ENCODE results near the gene ZBTB12.
A peak's percentile ranks its signal among the peaks of the same experiment; 100 is the strongest.
"Not testable (repeated sequence)": the region's sequence is repeated elsewhere in the genome, so short reads cannot be mapped to it uniquely, and the experiment has no call there.

The ZBTB12 gene

GRCh38 chr6:31911826-31912585 lies 10.1 kb upstream of the ZBTB12 start:
- no peak overlapping the region for H3K4me3 ChIP-seq (replicated peaks; ENCODE audit: low read depth, low read length)
- TF ChIP-seq, protein P1, sequence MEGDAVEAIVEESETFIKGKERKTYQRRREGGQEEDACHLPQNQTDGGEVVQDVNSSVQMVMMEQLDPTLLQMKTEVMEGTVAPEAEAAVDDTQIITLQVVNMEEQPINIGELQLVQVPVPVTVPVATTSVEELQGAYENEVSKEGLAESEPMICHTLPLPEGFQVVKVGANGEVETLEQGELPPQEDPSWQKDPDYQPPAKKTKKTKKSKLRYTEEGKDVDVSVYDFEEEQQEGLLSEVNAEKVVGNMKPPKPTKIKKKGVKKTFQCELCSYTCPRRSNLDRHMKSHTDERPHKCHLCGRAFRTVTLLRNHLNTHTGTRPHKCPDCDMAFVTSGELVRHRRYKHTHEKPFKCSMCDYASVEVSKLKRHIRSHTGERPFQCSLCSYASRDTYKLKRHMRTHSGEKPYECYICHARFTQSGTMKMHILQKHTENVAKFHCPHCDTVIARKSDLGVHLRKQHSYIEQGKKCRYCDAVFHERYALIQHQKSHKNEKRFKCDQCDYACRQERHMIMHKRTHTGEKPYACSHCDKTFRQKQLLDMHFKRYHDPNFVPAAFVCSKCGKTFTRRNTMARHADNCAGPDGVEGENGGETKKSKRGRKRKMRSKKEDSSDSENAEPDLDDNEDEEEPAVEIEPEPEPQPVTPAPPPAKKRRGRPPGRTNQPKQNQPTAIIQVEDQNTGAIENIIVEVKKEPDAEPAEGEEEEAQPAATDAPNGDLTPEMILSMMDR (IDR thresholded peaks at IDR 0.05; ENCODE audit: low read length, missing control alignments): no peak
- DNase-seq (ENCODE audit: low read depth): no peak

- H3K4me3 ChIP-seq (replicated peaks; ENCODE audit: low read depth, low read length): not testable (repeated sequence)
Observed at GRCh38 chr6:31909298-31909697, 7.4 kb upstream of the ZBTB12 start.

DNA sequence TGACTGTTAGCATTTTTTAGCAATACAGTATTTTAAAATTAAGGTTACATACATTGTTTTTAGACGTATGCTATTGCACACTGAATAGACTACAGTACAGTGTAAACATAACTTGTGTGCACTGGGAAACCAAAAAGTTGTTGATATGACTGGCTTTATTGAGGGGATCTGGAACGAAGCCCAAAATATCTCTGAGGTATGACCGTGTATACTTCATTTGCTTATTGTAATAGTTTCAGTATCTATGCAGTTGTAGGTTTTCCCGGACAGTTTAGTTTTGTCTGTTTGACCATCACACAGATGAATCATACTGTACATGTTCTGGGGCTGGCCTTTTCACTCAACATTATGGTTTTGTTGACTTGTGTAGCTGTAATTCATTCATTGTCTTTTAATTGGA lies 6.9 kb upstream of the ZBTB12 start:
- peak; percentile 50 for DNase-seq (ENCODE audit: low read depth)
- TF ChIP-seq, protein P1 (IDR thresholded peaks at IDR 0.05; ENCODE audit: low read length, missing control alignments): no peak
- no peak overlapping the region for H3K4me3 ChIP-seq (replicated peaks; ENCODE audit: low read depth, low read length)

More at GRCh38 chr6:31909298-31909697, 7.4 kb upstream of the ZBTB12 start:
- DNase-seq (ENCODE audit: low read depth): not testable (repeated sequence)

DNA sequence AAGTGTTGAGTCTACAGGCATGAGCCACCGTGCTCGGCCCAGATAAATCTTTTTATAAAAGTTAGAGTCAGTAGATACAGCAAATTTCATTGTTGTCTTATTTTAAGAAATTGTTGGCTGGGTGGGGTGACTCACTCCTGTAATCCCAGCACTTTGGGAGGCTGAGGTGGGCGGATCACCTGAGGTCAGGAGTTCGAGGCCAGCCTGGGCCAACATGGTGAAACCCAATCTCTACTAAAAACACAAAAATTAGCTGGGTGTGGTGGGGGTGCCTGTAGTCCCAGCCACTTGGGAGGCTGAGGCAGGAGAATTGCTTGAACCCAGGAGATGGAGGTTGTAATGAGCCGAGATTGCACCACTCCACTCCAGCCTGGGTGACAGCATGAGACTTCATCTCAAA lies 6.4 kb upstream of the ZBTB12 start:
- DNase-seq (ENCODE audit: low read depth); H3K4me3 ChIP-seq (replicated peaks; ENCODE audit: low read depth, low read length): not testable (repeated sequence)

- TF ChIP-seq, protein P1 (IDR thresholded peaks at IDR 0.05; ENCODE audit: low read length, missing control alignments): no peak
- no peak overlapping the region for H3K4me3 ChIP-seq (replicated peaks; ENCODE audit: low read depth, low read length)
- peak; percentile 96 for DNase-seq (ENCODE audit: low read depth)
Observed at GRCh38 chr6:31907158-31907813, 5.4 kb upstream of the ZBTB12 start.

DNA sequence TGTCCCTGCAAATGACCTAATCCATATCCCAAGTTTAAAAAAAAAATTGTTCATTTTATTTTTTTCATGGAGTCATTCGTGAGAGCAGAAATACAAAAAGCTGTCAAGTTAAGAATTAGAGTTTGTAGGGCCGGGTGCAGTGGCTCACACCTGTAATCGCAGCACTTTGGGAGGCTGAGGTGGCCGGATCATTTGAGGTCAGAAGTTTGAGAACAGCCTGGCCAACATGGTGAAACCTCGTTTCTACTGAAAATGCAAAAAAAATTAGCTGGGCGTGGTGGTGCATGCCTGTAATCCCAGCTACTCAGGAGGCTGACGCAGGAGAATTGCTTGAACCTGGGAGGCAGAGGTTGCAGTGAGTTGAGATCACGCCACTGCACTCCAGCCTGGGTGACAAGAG lies 4.8 kb upstream of the ZBTB12 start:
- not testable (repeated sequence) for H3K4me3 ChIP-seq (replicated peaks; ENCODE audit: low read depth, low read length); DNase-seq (ENCODE audit: low read depth)

DNA sequence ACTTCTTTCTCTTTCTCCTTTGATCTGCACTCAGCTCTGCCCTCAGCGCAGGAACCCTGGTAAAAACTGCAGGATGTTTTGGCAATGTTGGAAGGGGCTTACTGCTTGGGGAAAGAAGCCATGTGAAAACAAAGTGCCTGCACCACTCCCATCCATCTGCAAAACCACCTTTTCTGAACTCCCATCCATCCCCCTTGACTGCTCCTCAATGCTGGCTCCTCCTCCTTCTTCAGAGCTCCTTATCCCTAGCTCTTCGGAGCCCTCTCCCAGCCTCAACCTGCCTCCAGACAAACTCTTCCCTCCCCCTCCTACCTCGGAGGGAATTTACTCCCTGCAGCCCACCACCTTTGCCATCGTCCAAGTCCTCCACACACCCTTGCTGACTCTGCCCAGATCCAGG lies 4.2 kb upstream of the ZBTB12 start:
- no peak for DNase-seq (ENCODE audit: low read depth)
- TF ChIP-seq, protein P1 (IDR thresholded peaks at IDR 0.05; ENCODE audit: low read length, missing control alignments): no peak
- H3K4me3 ChIP-seq (replicated peaks; ENCODE audit: low read depth, low read length): no peak overlapping the region

DNA sequence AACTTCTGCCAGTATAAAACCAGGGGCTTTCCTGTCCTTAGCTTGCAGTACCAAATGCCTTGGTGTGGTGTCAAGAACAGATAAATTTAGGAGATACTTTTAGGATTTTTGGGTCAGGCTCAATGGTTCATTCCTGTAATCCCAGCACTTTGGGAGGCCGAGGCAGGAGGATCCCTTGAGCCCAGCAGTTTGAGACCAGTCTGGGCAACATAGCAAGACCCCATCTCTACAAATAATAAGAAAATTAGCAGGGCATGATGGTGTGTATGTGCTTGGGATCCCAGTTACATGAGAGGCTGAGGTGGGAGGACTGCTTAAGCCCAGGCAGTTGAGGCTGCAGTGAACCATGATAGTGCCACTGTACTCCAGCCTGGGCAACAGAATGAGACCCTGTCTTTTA lies 3.2 kb upstream of the ZBTB12 start:
- no peak for DNase-seq (ENCODE audit: low read depth)
- TF ChIP-seq, protein P1 (IDR thresholded peaks at IDR 0.05; ENCODE audit: low read length, missing control alignments): no peak
- H3K4me3 ChIP-seq (replicated peaks; ENCODE audit: low read depth, low read length): no peak overlapping the region

All from fibroblast of pulmonary artery (primary cell).